K562 (cell line): Measurements from ENCODE around the gene CCDC69. TPM values are rescaled to one million over a fixed set of nuclear protein-coding genes. Genes with fewer than 3 reads are reported as not detected.

ENCODE experiments used
- ATF1 ChIP-seq, 2 experiments: fragments of 450-650 bp in 1 of 2; IDR thresholded peaks; 2 replicates each; pipeline ENCODE4 v1.6.1; 2016; ENCODE audit warnings: missing compliant biosample characterization in 1 of 2, missing genetic modification characterization in 1 of 2
- ATF4 ChIP-seq: fragments of 450-650 bp; formaldehyde crosslinking; IDR thresholded peaks from 2 replicates; pipeline ENCODE4 v1.4.0; 2022; ENCODE audit warnings: mild to moderate bottlenecking, moderate library complexity
- ATF7 ChIP-seq: fragments of 450-650 bp; IDR thresholded peaks from 2 replicates; pipeline ENCODE4 v1.7.1; 2014; ENCODE audit warnings: mild to moderate bottlenecking, moderate library complexity
- CREB1 ChIP-seq, 2 experiments: sonication (generic) in 1 of 2; formaldehyde crosslinking in 1 of 2; IDR thresholded peaks; 2 replicates each; pipeline versions ENCODE4 v1.6.1 to v1.8.0; 2012 to 2022; ENCODE audit warnings: inconsistent platforms in 1 of 2, mild to moderate bottlenecking in 1 of 2, missing genetic modification reagents in 1 of 2, moderate library complexity in 1 of 2
- EGR1 ChIP-seq: fragments of 450-650 bp; conservative IDR thresholded peaks from 2 replicates; pipeline ENCODE4 v1.6.1; 2017; ENCODE audit warnings: mild to moderate bottlenecking
- ERF ChIP-seq: fragments of 450-650 bp; formaldehyde crosslinking; IDR thresholded peaks from 2 replicates; pipeline ENCODE4 v1.4.0; 2020; ENCODE audit warnings: mild to moderate bottlenecking, mixed read lengths
- FIP1L1 ChIP-seq: fragments of 200-400 bp; formaldehyde crosslinking; IDR thresholded peaks from 2 replicates; pipeline ENCODE4 v1.6.1; 2018; ENCODE audit warnings: mild to moderate bottlenecking, low read depth, low read length; ENCODE audit not compliant: poor library complexity, severe bottlenecking
- HDAC2 ChIP-seq: fragments of 450-650 bp; IDR thresholded peaks from 2 replicates; pipeline ENCODE4 v1.6.1; 2016; ENCODE audit warnings: mild to moderate bottlenecking
- HMG20B ChIP-seq: fragments of 250-450 bp; sonication (Bioruptor Pico); IDR thresholded peaks from 2 replicates; pipeline ENCODE4 v1.5.0; 2021; ENCODE audit warnings: mild to moderate bottlenecking
- MEIS2 ChIP-seq: fragments of 450-650 bp; IDR thresholded peaks from 2 replicates; pipeline ENCODE4 v1.6.1; 2014; ENCODE audit warnings: mild to moderate bottlenecking; ENCODE audit not compliant: partially characterized antibody
- NFIC ChIP-seq: fragments of 450-650 bp; IDR thresholded peaks from 2 replicates; pipeline ENCODE4 v1.6.1; 2017; ENCODE audit warnings: mild to moderate bottlenecking, inconsistent platforms
- POLR2AphosphoS5 ChIP-seq: IDR thresholded peaks from 2 replicates; pipeline ENCODE4 v1.6.1; 2011; ENCODE audit warnings: mild to moderate bottlenecking, low read depth, low read length, moderate library complexity; ENCODE audit not compliant: control insufficient read depth, insufficient read depth
- RFX5 ChIP-seq: IDR thresholded peaks from 2 replicates; pipeline ENCODE4 v1.6.1; 2011; ENCODE audit warnings: low read depth, mild to moderate bottlenecking, improper control_type of control experiment, low read length
- RHOXF2B ChIP-seq: fragments of 250-450 bp; sonication (Bioruptor Pico); conservative IDR thresholded peaks from 2 replicates; pipeline ENCODE4 v1.5.1; 2021
- SREBF1 ChIP-seq: fragments of 150-350 bp; IDR thresholded peaks from 2 replicates; pipeline ENCODE4 v1.6.1; 2014; ENCODE audit warnings: antibody characterized with exemption, low read depth, low read length, borderline replicate concordance
- ZNF197 ChIP-seq: fragments of 200-800 bp; sonication (Bioruptor generic); IDR thresholded peaks from 2 replicates; pipeline ENCODE4 v1.6.1; 2016; ENCODE audit warnings: low read depth, missing genetic modification characterization, missing compliant biosample characterization
- ZNF444 ChIP-seq: fragments of 250-450 bp; sonication (Bioruptor Pico); IDR thresholded peaks from 2 replicates; pipeline ENCODE4 v1.4.0; 2020; ENCODE audit warnings: mild to moderate bottlenecking, moderate library complexity
- polyA plus RNA-seq, 8 experiments: library from polyadenylated mRNA; depleted of rRNA in 4 of 8; stranded (reverse) in 5 of 8; unstranded in 3 of 8; fragments of >200 nt; fragmentation: Nextera tagmentation in 2 of 8; fragmentation: Illumina TruSeq in 1 of 8; extraction: Ambion mirVana in 2 of 8; extraction: Trizol in 1 of 8; gene quantifications; 2 replicates each; pipeline versions ENCODE4 v1.2.1 to v1.2.3, GENCODE V29; 2011 to 2014; ENCODE audit warnings: inconsistent platforms in 1 of 8, missing spikeins in 1 of 8
- total RNA-seq, 7 experiments: library from RNA; depleted of rRNA in 6 of 7; stranded (reverse); fragments of >200 nt in 6 of 7; fragmentation: Illumina TruSeq in 2 of 7; extraction: Trizol in 2 of 7; gene quantifications; 2 replicates each; pipeline versions ENCODE4 v1.2.1 to v1.2.3, GENCODE V29; 2011 to 2021; ENCODE audit warnings: low replicate concordance in 1 of 7
- TF ChIP-seq, protein P1 (sequence below): IDR thresholded peaks from 2 replicates; pipeline ENCODE4 v1.6.1; 2014; ENCODE audit warnings: antibody characterized with exemption

CCDC69 gene
- total and polyA plus RNA-seq, 9 of the 15 experiments (the other 6 are each of a cell fraction or from before 2014, with no cell fraction given) = 0.65 to 12.2 (median 7.6) TPM

GRCh38 chr5:151252762-151253604, 29.1 kb upstream of the CCDC69 start, which contains the start of gene GM2A (continued):
- TF ChIP-seq ATF1 (CRISPR knock-in tag; IDR thresholded peaks at IDR 0.05) (no peak), ATF1 (tag; IDR thresholded peaks at IDR 0.05) (peak; percentile 74), MEIS2 (peak; percentile 26), ZNF444 (CRISPR knock-in tag) (no peak), EGR1 (peak; percentile 96), FIP1L1 (no peak), ATF7 (peak; percentile 9; the same call in 1 of the 2 replicates), ATF4 (CRISPR knock-in tag) (no peak), CREB1 (IDR thresholded peaks at IDR 0.05) (peak; percentile 36; the same call in 1 of the 2 replicates), CREB1 (CRISPR knock-in tag; IDR thresholded peaks at IDR 0.05) (peak; percentile 52; the same call in 1 of the 2 replicates), HMG20B (CRISPR knock-in tag) (no peak), SREBF1 (no peak), ERF (no peak), HDAC2 (no peak), RFX5 (0 out of 2 replicates have a peak, but pooled peaks have one; percentile 11), POLR2AphosphoS5 (0 out of 2 replicates have a peak, but pooled peaks have one; percentile 8), ZNF197 (no peak), RHOXF2B (CRISPR knock-in tag) (0 out of 2 replicates have a peak, but pooled peaks have one; percentile 66), NFIC (no peak)
- TF ChIP-seq, protein P1, sequence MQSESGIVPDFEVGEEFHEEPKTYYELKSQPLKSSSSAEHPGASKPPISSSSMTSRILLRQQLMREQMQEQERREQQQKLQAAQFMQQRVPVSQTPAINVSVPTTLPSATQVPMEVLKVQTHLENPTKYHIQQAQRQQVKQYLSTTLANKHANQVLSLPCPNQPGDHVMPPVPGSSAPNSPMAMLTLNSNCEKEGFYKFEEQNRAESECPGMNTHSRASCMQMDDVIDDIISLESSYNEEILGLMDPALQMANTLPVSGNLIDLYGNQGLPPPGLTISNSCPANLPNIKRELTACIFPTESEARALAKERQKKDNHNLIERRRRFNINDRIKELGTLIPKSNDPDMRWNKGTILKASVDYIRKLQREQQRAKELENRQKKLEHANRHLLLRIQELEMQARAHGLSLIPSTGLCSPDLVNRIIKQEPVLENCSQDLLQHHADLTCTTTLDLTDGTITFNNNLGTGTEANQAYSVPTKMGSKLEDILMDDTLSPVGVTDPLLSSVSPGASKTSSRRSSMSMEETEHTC = 0 out of 2 replicates have a peak, but pooled peaks have one; percentile 73
